ENCODE results near the gene TMPRSS2.

DNA sequence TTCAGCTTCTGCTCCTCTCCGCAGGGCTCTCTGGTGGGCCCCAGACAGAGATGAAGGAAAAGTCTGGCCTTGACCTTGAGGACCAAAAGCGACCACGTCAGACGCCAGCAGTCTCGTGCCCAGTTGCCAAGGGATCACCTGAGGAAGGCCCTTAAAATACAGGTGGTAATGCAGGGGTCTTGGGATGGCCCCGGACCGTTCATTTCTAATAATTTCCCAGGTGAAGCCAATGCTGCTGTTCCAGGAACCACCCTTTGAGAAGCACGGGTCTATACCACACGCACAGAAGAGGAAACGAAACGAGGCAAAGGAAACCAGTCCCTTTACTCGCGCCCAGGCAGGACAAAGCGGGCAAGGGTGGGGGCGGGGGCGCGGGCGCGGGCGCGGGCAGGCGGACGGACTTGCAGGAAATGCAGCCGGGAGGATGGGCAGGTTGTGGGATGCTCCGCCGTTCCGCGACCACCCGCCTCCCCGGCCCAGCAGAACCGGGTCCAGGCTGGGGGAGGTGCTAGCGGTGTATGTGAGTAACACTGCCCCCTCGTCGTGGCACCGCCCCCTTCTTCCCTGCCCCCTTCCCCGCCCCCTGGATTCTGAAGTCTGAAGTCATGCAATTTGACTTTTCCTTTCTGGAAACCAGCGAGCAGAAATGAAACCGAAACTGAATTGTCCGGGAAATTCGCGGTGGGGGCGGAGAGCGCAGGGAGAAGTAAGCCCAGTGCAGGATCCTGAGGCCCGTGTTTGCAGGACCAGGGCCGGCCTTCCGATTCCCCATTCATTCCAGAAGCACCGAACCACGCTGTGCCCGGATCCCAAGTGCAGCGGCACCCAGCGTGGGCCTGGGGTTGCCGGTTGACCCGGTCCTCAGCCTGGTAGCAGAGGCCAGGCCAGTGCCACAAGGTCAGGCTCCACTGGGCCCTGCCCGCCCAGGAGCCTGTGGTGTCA, 87.8 kb downstream of the TMPRSS2 start:
- TF ChIP-seq CTCF (IDR thresholded peaks at IDR 0.05; ENCODE audit: extremely low read depth in 1 of 2, insufficient read depth in 1 of 2, low read depth in 1 of 2, low read length in 2 of 2): no peak
- TF ChIP-seq POLR2AphosphoS5 (IDR thresholded peaks at IDR 0.05; ENCODE audit: insufficient read depth, low read depth, low read length): no peak
- no peak for TF ChIP-seq MAX (IDR thresholded peaks at IDR 0.05; ENCODE audit: insufficient read depth, insufficient read length)
- no peak for TF ChIP-seq MYC (IDR thresholded peaks at IDR 0.05; ENCODE audit: low read depth, low read length)
- no peak for TF ChIP-seq POLR2A (IDR thresholded peaks at IDR 0.05; ENCODE audit: low read depth, low read length)
- no peak for TF ChIP-seq JUN (IDR thresholded peaks at IDR 0.05; ENCODE audit: borderline replicate concordance, insufficient read depth, insufficient read length, low read depth)
- no peak for TF ChIP-seq GATA2 (IDR thresholded peaks at IDR 0.05; ENCODE audit: insufficient read depth, insufficient read length, low read depth, low read length)

Measured in endothelial cell of umbilical vein (primary cell).